Measurements from ENCODE around the gene PLAC1. TPM values are rescaled to one million over a fixed set of nuclear protein-coding genes. Genes with fewer than 3 reads are reported as not detected.

The PLAC1 gene
- total and polyA plus RNA-seq, 2 experiments from 2014 or later, result 0.50 to 0.83 TPM

- TF ChIP-seq STAT1 (IDR thresholded peaks at IDR 0.05; ENCODE audit: unreplicated experiment) (no peak), POLR2AphosphoS5 (IDR thresholded peaks at IDR 0.05; ENCODE audit: low read depth) (no peak), ZNF114 (CRISPR knock-in tag; IDR thresholded peaks at IDR 0.05) (no peak)
Observed at GRCh38 chrX:134692990-134693389, 34.7 kb upstream of the PLAC1 start (continued).

GRCh38 chrX:134692233-134692632 is 34.0 kb upstream of the PLAC1 start:
- Mint-ChIP-seq H3K4me3 (no peak overlapping the region), H3K36me3 (ENCODE audit: low read depth) (no peaks in the 10 kb centered on the region), H3K9me3 (no peaks in the 10 kb centered on the region), H3K27me3 (ENCODE audit: insufficient read depth, low read depth, poor library complexity) (no peaks in the 10 kb centered on the region), H3K4me1 (peaks cover 5% of the 10 kb centered on the region; the same call in 2 of the 3 replicates), H3K27ac (no peak overlapping the region)
- Histone ChIP-seq H3K79me2 (replicated peaks; ENCODE audit: insufficient read depth) (no peaks in the 10 kb centered on the region), H3K4me1 (ENCODE audit: insufficient read depth) (no peaks in the 10 kb centered on the region), H4K20me1 (replicated peaks; ENCODE audit: insufficient read depth) (no peaks in the 10 kb centered on the region), H3F3A (replicated peaks; ENCODE audit: low read depth) (no peaks in the 10 kb centered on the region), H3K27ac (ENCODE audit: low read depth) (no peak overlapping the region), H2AFZ (no peak overlapping the region), H3K9me2 (ENCODE audit: insufficient read depth) (no peaks in the 10 kb centered on the region), H3K27me3 (ENCODE audit: insufficient read depth) (no peaks in the 10 kb centered on the region), H3K4me2 (no peak overlapping the region), H3K36me3 (ENCODE audit: insufficient read depth) (no peaks in the 10 kb centered on the region), H3K4me3 (no peak overlapping the region)
- no peak for TF ChIP-seq REST (IDR thresholded peaks at IDR 0.05; ENCODE audit: unreplicated experiment)
- TF ChIP-seq EZH2 (IDR thresholded peaks at IDR 0.05; ENCODE audit: low read depth, unreplicated experiment), result no peak
- no peak for TF ChIP-seq CREB1 (CRISPR knock-in tag; IDR thresholded peaks at IDR 0.05; ENCODE audit: low read depth)
- TF ChIP-seq ZNF331 (CRISPR knock-in tag; IDR thresholded peaks at IDR 0.05; ENCODE audit: low read depth), result no peak
- no peak for TF ChIP-seq STAT1 (IDR thresholded peaks at IDR 0.05; ENCODE audit: unreplicated experiment)
- TF ChIP-seq POLR2AphosphoS5 (IDR thresholded peaks at IDR 0.05; ENCODE audit: low read depth), result no peak
- no peak for TF ChIP-seq NANOG (IDR thresholded peaks at IDR 0.05; ENCODE audit: borderline replicate concordance)
- TF ChIP-seq ZNF114 (CRISPR knock-in tag; IDR thresholded peaks at IDR 0.05), result no peak
- TF ChIP-seq JUNB (IDR thresholded peaks at IDR 0.05; ENCODE audit: unreplicated experiment), result no peak
- no peak for TF ChIP-seq ZNF462 (CRISPR knock-in tag; IDR thresholded peaks at IDR 0.05)
- TF ChIP-seq CTCF (conservative IDR thresholded peaks at IDR 0.05; ENCODE audit: low read depth in 2 of 2), result no peak
- no peak for TF ChIP-seq ETS1 (IDR thresholded peaks at IDR 0.05)
- TF ChIP-seq EZH2phosphoT487 (IDR thresholded peaks at IDR 0.05; ENCODE audit: unreplicated experiment), result no peak
- DNase-seq (ENCODE audit: low spot score) (peak; percentile 2), ATAC-seq (no peak)
